OCI-LY3 (cell line): ENCODE data around the gene LMO1.

Source experiments
- H2AFZ ChIP-seq: fragments of 200-600, 300-600 bp; shearing (Covaris generic); 2 replicates; pipeline ENCODE4 v1.6.0; 2014; ENCODE audit warnings: antibody characterized with exemption, low read depth, low read length
- H3K27ac ChIP-seq: fragments of 200-600, 300-600 bp; sonication (generic); 2 replicates; pipeline ENCODE4 v1.5.1; 2014; ENCODE audit warnings: mild to moderate bottlenecking, low read length, moderate library complexity, mixed read lengths
- H3K27me3 ChIP-seq: fragments of 200-600, 300-600 bp; sonication (generic); 2 replicates; pipeline ENCODE4 v1.6.1; 2014; ENCODE audit warnings: low read depth, low read length, mixed read lengths
- H3K36me3 ChIP-seq: fragments of 200-600, 300-600 bp; sonication (generic); replicated peaks from 2 replicates; pipeline ENCODE3; 2014; ENCODE audit warnings: low read depth, low read length, mixed read lengths
- H3K4me1 ChIP-seq: fragments of 300-600, 200-600 bp; sonication (generic); 2 replicates; pipeline ENCODE4 v1.6.1; 2014; ENCODE audit warnings: low read length, mixed read lengths
- H3K4me2 ChIP-seq: fragments of 200-600, 300-600 bp; sonication (generic); 2 replicates; pipeline ENCODE4 v1.6.1; 2014; ENCODE audit warnings: low read length, mixed read lengths
- H3K4me3 ChIP-seq: fragments of 300-600, 200-600 bp; sonication (generic); 2 replicates; pipeline ENCODE4 v1.5.1; 2014; ENCODE audit warnings: antibody characterized with exemption, mild to moderate bottlenecking, low read length, moderate library complexity
- H3K79me2 ChIP-seq: fragments of 300-600, 200-600 bp; shearing (Covaris generic); 2 replicates; pipeline ENCODE4 v1.6.1; 2014; ENCODE audit warnings: mild to moderate bottlenecking, low read length, mixed read lengths
- H3K9ac ChIP-seq: fragments of 300-600, 200-600 bp; shearing (Covaris generic); 2 replicates; pipeline ENCODE4 v1.6.0; 2014; ENCODE audit warnings: mild to moderate bottlenecking, low read length, moderate library complexity
- H3K9me3 ChIP-seq: fragments of 200-600, 300-600 bp; shearing (Covaris generic); 2 replicates; pipeline ENCODE4 v1.6.1; 2014; ENCODE audit warnings: low read length, mixed read lengths; ENCODE audit not compliant: insufficient read depth
- H4K20me1 ChIP-seq: fragments of 200-600, 300-600 bp; sonication (generic); 2 replicates; pipeline ENCODE4 v1.6.1; 2016; ENCODE audit warnings: low read length, mixed read lengths; ENCODE audit not compliant: insufficient read depth
- EZH2phosphoT487 ChIP-seq: fragments of 200-600 bp; shearing (Covaris generic); IDR thresholded peaks from 2 replicates; pipeline ENCODE4 v1.6.1; 2018; ENCODE audit warnings: antibody characterized with exemption, mixed run types, low read depth
- TF ChIP-seq, protein P1 (sequence below): fragments of 200-600, 300-600 bp; sonication (generic); IDR thresholded peaks from 2 replicates; pipeline ENCODE4 v1.5.1; 2014; ENCODE audit warnings: antibody characterized with exemption, low read length, low read depth

LMO1 gene

DNA sequence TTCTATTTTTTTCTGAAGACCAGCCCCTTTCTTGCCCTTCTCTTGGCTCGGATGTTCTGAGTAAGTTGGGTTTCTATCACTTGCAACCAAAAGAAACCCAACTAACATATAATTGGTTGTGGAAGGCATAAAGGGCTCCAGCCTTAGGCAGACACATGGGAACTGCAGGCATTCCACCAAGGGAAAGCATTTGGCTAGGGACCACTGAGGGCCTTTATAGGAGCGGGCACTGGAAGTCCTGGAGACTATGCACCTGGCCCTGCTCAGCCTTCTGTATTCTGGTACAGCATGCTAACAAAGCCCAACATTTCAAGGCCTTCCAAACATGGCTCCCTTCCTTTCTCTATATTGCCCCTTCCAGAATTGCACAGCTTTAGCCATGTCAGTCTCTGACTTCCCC is 17.6 kb upstream of the LMO1 start:
- no peak overlapping the region for H3K9ac ChIP-seq
- no peaks in the 10 kb centered on the region for H3K4me1 ChIP-seq
- no peak overlapping the region for H2AFZ ChIP-seq
- no peaks in the 10 kb centered on the region for H4K20me1 ChIP-seq
- no peak overlapping the region for H3K27ac ChIP-seq
- TF ChIP-seq EZH2phosphoT487, result no peak
- TF ChIP-seq, protein P1, sequence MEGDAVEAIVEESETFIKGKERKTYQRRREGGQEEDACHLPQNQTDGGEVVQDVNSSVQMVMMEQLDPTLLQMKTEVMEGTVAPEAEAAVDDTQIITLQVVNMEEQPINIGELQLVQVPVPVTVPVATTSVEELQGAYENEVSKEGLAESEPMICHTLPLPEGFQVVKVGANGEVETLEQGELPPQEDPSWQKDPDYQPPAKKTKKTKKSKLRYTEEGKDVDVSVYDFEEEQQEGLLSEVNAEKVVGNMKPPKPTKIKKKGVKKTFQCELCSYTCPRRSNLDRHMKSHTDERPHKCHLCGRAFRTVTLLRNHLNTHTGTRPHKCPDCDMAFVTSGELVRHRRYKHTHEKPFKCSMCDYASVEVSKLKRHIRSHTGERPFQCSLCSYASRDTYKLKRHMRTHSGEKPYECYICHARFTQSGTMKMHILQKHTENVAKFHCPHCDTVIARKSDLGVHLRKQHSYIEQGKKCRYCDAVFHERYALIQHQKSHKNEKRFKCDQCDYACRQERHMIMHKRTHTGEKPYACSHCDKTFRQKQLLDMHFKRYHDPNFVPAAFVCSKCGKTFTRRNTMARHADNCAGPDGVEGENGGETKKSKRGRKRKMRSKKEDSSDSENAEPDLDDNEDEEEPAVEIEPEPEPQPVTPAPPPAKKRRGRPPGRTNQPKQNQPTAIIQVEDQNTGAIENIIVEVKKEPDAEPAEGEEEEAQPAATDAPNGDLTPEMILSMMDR, result no peak
- H3K36me3 ChIP-seq, result no peaks in the 10 kb centered on the region
- no peak overlapping the region for H3K4me2 ChIP-seq
- H3K4me3 ChIP-seq, result no peak overlapping the region
- H3K79me2 ChIP-seq, result no peaks in the 10 kb centered on the region
- H3K9me3 ChIP-seq, result no peaks in the 10 kb centered on the region
- no peaks in the 10 kb centered on the region for H3K27me3 ChIP-seq

DNA sequence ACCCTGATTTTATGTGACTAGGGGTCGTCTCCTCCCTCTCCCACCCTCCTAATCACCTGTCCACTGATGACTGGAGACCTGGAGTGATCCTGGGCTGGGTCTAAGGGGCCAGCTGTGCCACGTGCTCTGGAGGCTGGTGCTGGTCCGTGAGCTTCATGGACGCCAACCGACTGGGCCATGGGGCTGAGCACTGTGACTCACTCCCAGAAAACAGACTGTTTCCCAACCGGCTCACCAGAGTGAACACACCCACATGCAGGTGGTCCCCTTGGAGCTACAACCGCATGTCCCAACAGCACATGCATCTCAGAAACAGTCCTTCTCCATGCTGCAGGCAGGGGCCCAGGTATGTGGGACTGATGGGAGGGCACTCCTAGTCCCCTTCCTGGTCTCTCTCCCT is 14.0 kb upstream of the LMO1 start:
- H3K4me3 ChIP-seq, result no peak overlapping the region

DNA sequence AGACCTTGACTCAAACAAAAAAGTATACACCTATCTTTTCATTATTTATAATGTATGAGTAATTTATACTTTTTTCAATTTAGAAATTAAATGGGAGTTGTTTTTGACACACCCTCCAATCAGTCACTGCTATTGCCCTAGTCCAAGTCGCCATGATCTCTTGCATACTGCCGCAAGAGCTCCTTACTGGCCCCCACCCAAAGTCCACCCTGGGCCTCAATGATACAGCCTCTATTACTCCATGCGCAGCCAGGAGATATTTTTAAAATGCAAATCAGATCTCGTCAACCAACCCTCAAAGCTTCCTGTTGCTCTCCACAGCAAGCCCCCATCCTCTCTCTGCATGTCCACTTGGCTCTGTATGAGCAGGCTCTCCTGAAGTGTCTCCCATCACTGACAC is 12.8 kb upstream of the LMO1 start:
- H3K79me2 ChIP-seq, result no peaks in the 10 kb centered on the region
- H3K4me3 ChIP-seq, result no peak overlapping the region
- no peak for TF ChIP-seq EZH2phosphoT487
- TF ChIP-seq, protein P1, result no peak
- H4K20me1 ChIP-seq, result no peaks in the 10 kb centered on the region
- no peak overlapping the region for H2AFZ ChIP-seq
- H3K36me3 ChIP-seq, result no peaks in the 10 kb centered on the region
- no peaks in the 10 kb centered on the region for H3K9me3 ChIP-seq
- H3K27ac ChIP-seq, result no peak overlapping the region
- peaks cover 23% of the 10 kb centered on the region for H3K27me3 ChIP-seq
- H3K4me2 ChIP-seq, result no peak overlapping the region
- no peak overlapping the region for H3K9ac ChIP-seq
- no peaks in the 10 kb centered on the region for H3K4me1 ChIP-seq

More for the DNA sequence above, 14.0 kb upstream of the LMO1 start:
- Histone ChIP-seq H4K20me1 (no peaks in the 10 kb centered on the region), H3K4me2 (no peak overlapping the region), H2AFZ (no peak overlapping the region), H3K9me3 (no peaks in the 10 kb centered on the region), H3K27me3 (peaks cover 15% of the 10 kb centered on the region), H3K36me3 (no peaks in the 10 kb centered on the region), H3K27ac (no peak overlapping the region), H3K79me2 (no peaks in the 10 kb centered on the region), H3K9ac (no peak overlapping the region), H3K4me1 (no peaks in the 10 kb centered on the region)
- TF ChIP-seq, protein P1, result no peak
- no peak for TF ChIP-seq EZH2phosphoT487

- Histone ChIP-seq H3K9me3 (no peaks in the 10 kb centered on the region), H3K4me3 (no peak overlapping the region), H3K27me3 (peaks cover 23% of the 10 kb centered on the region), H3K27ac (no peak overlapping the region), H2AFZ (no peak overlapping the region), H3K36me3 (no peaks in the 10 kb centered on the region), H3K79me2 (no peaks in the 10 kb centered on the region), H3K9ac (no peak overlapping the region), H3K4me1 (no peaks in the 10 kb centered on the region), H3K4me2 (no peak overlapping the region), H4K20me1 (no peaks in the 10 kb centered on the region)
- TF ChIP-seq, protein P1, result no peak
- TF ChIP-seq EZH2phosphoT487, result no peak
Observed at GRCh38 chr11:8273287-8273686, 9.6 kb upstream of the LMO1 start.
